ENCODE results near the gene ATP8B4.

ATP8B4 gene

GRCh38 chr15:49888734-49889133, 230.3 kb downstream of the ATP8B4 start:
- no peak for DNase-seq

GRCh38 chr15:49888323-49888693, 230.7 kb downstream of the ATP8B4 start:
- DNase-seq, result no peak

GRCh38 chr15:49887659-49888322, 231.2 kb downstream of the ATP8B4 start:
- no peak for DNase-seq

- DNase-seq, result no peak
Observed at GRCh38 chr15:49883121-49883520, 235.9 kb downstream of the ATP8B4 start.

- no peak for DNase-seq
Observed at GRCh38 chr15:49881866-49882265, 237.2 kb downstream of the ATP8B4 start.

DNA sequence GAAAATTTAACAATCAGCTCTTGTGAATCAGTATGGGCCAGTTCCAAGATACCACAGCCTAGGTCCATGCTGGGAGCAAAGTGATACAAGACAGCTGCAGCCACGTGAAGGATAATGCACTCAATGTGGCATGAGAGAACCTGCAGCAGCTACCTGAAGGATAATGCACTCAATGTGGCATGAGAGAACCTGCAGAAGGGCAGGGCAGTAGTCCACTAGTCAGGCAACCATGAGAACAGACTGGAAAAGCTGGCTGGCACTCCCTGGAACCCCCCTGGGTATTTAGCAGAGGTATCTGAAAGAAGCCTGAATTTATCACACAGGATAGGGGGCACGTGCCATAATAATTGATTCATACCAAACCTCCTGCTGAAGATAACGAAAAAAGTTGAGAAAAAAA, 237.6 kb downstream of the ATP8B4 start:
- DNase-seq, result no peak

DNA sequence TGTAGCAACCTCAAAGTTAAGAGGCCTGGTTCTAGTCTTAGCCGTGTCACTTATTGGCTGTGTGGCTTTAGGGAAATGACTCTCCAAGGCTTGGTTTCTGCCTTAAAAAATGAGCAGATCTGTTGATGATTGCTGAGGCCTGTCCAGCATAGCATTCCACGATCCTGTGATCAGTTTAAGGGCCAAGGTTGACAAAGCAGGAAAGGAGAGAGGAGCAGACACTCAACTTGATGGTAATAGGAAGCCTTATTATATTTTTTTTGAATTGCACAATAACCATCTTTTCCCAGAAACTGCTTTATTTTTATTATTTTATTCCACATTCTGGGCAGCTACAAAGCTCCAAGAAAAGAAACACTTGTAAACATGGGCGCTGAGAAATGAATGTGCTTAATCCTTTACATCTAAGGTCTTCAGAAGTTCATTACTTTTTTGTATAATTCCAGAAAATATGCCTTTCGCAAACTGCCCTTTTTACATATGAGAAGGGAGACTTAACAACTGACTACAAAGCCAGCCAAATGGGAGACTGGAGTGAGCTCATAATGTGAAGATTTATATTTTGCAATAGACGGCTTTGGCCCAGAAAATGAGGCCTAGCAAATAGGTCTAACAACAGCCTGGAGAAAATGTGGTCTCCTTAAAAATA, 241.0 kb downstream of the ATP8B4 start:
- no peak for DNase-seq

GRCh38 chr15:49877117-49877872, 241.7 kb downstream of the ATP8B4 start:
- DNase-seq, result no peak

DNA sequence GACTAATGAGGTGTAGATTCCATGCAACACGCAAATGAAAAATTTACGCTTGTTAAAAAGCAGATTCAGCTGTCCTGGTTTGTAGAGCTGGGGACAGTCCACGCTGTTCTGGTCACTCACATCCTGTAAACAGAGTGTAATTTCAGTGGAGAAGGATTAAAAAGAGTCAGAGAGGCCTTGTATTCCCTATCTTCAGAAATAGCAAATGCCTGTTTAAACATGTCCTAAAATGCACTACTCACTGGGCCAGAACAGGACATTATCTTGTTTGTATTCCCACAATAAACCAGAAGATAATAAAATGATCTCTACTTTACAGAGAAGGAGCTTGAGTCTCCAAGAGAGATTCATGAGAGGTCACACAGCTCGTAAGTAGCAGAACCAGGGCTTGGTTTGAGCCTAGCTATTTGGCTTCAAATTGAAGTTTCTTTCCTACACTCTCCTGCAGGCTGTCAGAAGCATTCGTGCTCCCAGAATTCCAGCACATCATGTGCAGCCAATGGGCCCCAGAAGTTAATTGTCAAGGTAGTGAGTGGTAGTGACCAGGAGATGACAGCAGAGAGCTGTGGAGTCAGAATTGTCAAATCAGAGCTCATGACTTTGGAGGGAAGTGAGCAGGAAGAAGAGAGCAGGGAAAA, 242.5 kb downstream of the ATP8B4 start:
- peak; percentile 2 for DNase-seq

GRCh38 chr15:49875392-49875791, 243.6 kb downstream of the ATP8B4 start:
- no peak for DNase-seq

GRCh38 chr15:49870472-49870871, 248.6 kb downstream of the ATP8B4 start:
- DNase-seq, result no peak

DNA sequence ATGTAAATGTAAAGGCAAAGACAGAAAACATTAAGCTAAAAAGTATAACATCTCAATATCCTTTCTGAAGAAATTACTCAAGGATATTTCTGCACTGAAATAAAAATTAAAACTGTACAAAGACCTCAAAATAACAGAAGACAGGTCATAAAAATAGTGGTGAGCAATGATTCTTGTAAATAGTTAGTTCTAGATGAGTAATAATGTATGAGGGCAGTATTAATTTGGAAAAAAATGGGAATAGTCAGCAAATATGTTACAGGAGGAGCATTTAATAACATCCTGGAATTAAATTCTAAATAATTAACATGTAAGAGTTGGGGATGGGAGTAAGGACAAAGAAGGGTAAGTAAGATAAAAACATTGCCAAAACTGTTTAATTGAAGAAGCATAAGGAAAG, 250.7 kb downstream of the ATP8B4 start:
- no peak for DNase-seq

- no peak for DNase-seq
Observed at GRCh38 chr15:49865925-49866757, 252.9 kb downstream of the ATP8B4 start.

- DNase-seq, result no peak
Observed at GRCh38 chr15:49864251-49864650, 254.8 kb downstream of the ATP8B4 start.

DNA sequence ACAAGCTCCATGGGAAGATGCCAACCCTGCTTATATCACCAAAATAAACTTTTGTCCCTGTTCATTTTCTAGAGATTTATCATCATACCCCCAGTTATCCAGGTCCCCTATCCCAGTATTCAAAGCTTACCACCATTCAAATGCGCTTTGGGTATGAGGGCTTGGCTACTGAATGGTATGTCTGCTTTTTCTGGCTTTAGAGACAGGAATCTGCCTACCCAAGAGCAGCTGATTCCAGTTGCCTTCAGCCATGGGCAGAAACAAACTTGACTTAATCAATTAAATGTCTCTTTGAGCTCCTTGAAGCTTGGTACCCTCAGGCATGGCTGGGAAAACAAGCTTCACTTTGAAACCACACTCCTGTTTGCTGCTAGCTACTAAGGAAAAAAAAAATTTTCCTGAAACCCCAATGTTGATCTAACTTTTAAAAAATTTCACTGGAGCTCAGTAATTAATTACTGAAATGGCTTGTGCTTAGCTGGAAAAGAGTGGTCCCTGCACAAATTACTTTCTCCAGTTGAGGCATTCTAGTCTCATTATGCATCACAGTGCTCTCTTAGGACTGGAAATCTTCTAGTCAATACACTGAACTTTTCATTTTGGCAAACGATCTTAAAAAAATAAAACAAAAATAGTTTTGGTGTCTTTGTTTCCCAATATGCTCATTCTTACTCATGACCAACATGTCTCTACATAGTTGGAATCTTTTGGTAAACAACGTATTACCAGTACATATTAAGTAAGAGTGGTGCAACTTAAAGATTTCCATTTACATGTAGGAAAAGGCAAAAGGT, 255.4 kb downstream of the ATP8B4 start:
- no peak for DNase-seq

DNA sequence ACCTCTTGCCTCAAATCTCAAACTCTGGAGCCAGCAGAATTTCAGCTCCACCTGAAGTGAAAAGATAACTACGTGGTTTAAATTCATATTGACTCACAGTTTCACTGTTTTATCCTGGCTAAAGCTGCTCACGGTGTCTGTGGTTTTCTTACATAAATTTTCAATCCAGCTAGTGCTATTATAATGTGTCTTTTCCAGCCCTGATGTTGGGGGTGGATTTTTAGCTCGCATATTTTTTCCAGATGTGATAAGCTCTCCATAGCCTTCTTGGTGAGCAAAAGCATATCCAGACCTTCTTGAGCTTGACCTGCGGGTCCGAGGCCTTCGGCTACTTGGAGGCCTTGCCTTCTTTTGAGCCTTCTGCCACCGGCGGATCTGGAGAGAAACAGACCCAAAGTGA, 258.9 kb downstream of the ATP8B4 start:
- no peak for DNase-seq

DNA sequence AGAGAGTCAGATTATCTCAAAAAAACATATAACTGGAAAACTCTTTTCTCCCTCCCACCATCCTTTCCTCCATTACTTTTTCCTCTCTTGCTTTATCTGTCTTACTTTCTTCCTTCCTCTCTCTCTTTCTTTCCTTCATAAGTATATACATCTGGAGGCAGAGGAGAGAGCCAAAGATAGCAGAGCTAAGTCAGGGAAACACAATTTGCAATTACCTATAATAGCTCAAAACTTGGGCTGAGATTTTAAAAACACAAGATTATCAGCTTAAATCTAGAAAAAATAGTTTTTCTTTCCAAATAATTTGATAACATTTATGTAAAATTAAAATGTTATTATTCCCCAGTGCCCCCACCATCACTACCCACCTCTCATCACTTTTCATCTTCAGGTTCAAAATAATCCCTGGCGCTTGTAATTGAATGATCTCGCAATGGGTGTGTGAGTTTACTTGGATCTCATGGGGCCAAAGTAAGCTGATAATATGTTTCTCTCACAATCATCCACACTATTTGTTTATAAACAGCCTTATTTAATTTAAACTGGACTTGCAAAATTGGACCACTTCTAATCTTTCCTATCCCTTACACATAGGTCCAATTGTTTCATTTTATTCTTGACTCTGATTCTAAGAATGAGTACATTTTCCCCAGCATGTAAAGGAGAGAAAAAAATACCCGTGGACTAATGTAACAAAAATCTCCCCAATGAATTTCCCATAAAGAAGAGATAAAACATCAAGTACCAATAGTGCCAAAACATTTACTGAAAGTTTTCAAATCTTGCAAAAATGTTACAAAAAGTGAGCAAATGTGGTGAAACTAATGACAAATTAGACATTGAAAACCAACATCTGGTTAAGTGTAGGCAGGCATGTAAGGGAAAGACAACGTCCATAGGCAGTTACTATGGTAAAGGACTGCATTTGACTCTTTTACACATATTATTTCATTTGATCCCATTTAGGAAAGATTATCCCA, 261.2 kb downstream of the ATP8B4 start:
- DNase-seq, result no peak

- no peak for DNase-seq
Observed at GRCh38 chr15:49855917-49856637, 263.0 kb downstream of the ATP8B4 start.

DNA sequence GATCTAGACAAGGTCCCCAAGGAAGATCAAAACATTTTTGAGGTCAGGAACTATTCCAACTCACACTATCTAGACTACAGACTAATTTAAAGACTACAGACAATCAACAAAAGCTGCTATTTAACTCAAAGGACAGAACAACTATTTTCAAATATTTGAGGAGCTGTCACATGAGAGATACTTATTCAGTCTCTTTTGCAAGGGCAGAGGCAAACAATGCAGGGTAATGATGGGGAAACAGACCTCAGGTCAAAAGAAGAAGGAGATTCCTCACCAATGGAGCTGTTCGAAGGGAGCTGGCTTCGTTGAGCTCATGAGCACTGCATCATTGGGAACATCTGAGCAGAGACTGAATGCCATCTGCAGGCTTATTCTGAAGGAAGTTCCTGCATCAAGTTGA, 266.3 kb downstream of the ATP8B4 start:
- DNase-seq, result no peak

DNA sequence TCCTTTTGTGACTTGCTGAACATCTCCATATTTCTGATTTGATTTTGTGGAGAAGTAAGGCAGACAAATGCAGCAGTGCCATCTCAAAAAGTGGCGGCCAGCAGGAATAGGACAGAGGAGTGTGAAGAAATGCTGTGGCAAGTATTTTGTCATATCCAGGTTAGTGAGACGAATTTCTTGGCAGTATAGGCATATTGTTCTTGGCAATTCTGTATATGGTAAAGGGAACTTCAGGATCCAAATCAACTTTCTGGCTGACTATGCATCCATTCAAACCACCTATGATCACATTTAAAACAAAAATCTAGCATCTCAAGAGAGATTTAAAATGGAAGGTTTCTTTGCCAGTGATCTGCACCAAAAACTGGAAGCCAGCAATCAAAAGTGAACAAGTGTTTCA, 270.2 kb downstream of the ATP8B4 start:
- no peak for DNase-seq
